ENCODE results near the gene RAD51AP1.

GRCh38 chr12:4539167-4539870 is 629 bp downstream of the RAD51AP1 start:
- TF ChIP-seq EZH2phosphoT487 (IDR thresholded peaks at IDR 0.05; ENCODE audit: insufficient read depth, low read depth): no peak
- TF ChIP-seq EZH2 (IDR thresholded peaks at IDR 0.05; ENCODE audit: insufficient read depth, poor library complexity, severe bottlenecking): no peak

Measured in GM23248 (cell line).